CD4-positive, alpha-beta T cell treated with Interleukin-15 for 4 hours (primary cell): ENCODE results near the gene CAPZA1.

ENCODE experiments used
- DNase-seq: peaks from one replicate; pipeline ENCODE4 v3.0.0-alpha.2; 2020; ENCODE audit warnings: low spot score

Gene CAPZA1

GRCh38 chr1:112715264-112716053 is 95.8 kb downstream of the CAPZA1 start, which contains the start of gene PPM1J:
TSS of gene PPM1J (minus strand) at chr1:112715332. CDS start at chr1:112715301, 31 bp downstream.
- peak; percentile 99 for DNase-seq

- DNase-seq: peak; percentile 83
Observed at GRCh38 chr1:112716133-112716720, 96.6 kb downstream of the CAPZA1 start.

- no peak for DNase-seq
Observed at GRCh38 chr1:112717263-112717873, 97.7 kb downstream of the CAPZA1 start.

- DNase-seq: peak; percentile 69
Observed at GRCh38 chr1:112718691-112719418, 99.2 kb downstream of the CAPZA1 start.

GRCh38 chr1:112719706-112720105 is 100.1 kb downstream of the CAPZA1 start:
- no peak for DNase-seq

- DNase-seq: no peak
Observed at GRCh38 chr1:112720800-112721199, 101.2 kb downstream of the CAPZA1 start.
